Measurements from ENCODE around the gene ULK1.
A peak's percentile ranks its signal among the peaks of the same experiment; 100 is the strongest.

ULK1 gene

GRCh38 chr12:131908092-131909080 is 14.0 kb downstream of the ULK1 start:
- no peak for DNase-seq (ENCODE audit: low read depth)

GRCh38 chr12:131909081-131909751 is 14.8 kb downstream of the ULK1 start:
- no peak for DNase-seq (ENCODE audit: low read depth)

GRCh38 chr12:131909752-131910219 is 15.4 kb downstream of the ULK1 start:
- DNase-seq (ENCODE audit: low read depth): no peak

- no peak for DNase-seq (ENCODE audit: low read depth)
Measured at GRCh38 chr12:131910302-131911027, 16.0 kb downstream of the ULK1 start.

- no peak for DNase-seq (ENCODE audit: low read depth)
Measured at GRCh38 chr12:131911028-131911650, 16.7 kb downstream of the ULK1 start.

GRCh38 chr12:131911851-131912477 is 17.5 kb downstream of the ULK1 start:
- no peak for DNase-seq (ENCODE audit: low read depth)

GRCh38 chr12:131912518-131913274 is 18.3 kb downstream of the ULK1 start:
- DNase-seq (ENCODE audit: low read depth): peak; percentile 77

- no peak for DNase-seq (ENCODE audit: low read depth)
Measured at GRCh38 chr12:131913666-131914065, 19.2 kb downstream of the ULK1 start.

GRCh38 chr12:131914179-131914702 is 19.8 kb downstream of the ULK1 start:
- no peak for DNase-seq (ENCODE audit: low read depth)

GRCh38 chr12:131915000-131915689 is 20.7 kb downstream of the ULK1 start:
- DNase-seq (ENCODE audit: low read depth): no peak

- DNase-seq (ENCODE audit: low read depth): no peak
Measured at GRCh38 chr12:131915823-131916222, 21.4 kb downstream of the ULK1 start.

GRCh38 chr12:131916306-131917138 is 22.1 kb downstream of the ULK1 start:
- DNase-seq (ENCODE audit: low read depth): no peak

- DNase-seq (ENCODE audit: low read depth): no peak
Measured at GRCh38 chr12:131917139-131917710, 22.8 kb downstream of the ULK1 start.

- no peak for DNase-seq (ENCODE audit: low read depth)
Measured at GRCh38 chr12:131917711-131918306, 23.4 kb downstream of the ULK1 start.

- no peak for DNase-seq (ENCODE audit: low read depth)
Measured at GRCh38 chr12:131918311-131919050, 24.1 kb downstream of the ULK1 start.

- DNase-seq (ENCODE audit: low read depth): no peak
Measured at GRCh38 chr12:131919051-131919347, 24.6 kb downstream of the ULK1 start.

GRCh38 chr12:131919366-131920156 is 25.1 kb downstream of the ULK1 start:
- DNase-seq (ENCODE audit: low read depth): no peak

All from GM04504 (cell line).